Endodermal cell (in vitro differentiated cells): ENCODE measurements around the gene PSEN1. TPM values are rescaled to one million over a fixed set of nuclear protein-coding genes. Genes with fewer than 3 reads are reported as not detected.

ENCODE experiments used
- DNase-seq: peaks from one replicate; pipeline ENCODE4 v3.0.0-alpha.2; 2017
- H3K27ac ChIP-seq: 2 replicates; pipeline ENCODE4 v1.5.1; 2013; ENCODE audit warnings: mild to moderate bottlenecking, low read depth, low read length, moderate library complexity
- H3K27me3 ChIP-seq: 2 replicates; pipeline ENCODE4 v1.6.1; 2013; ENCODE audit warnings: mild to moderate bottlenecking, low read length, moderate library complexity; ENCODE audit not compliant: insufficient read depth, control insufficient read depth, poor library complexity, severe bottlenecking
- H3K36me3 ChIP-seq: 2 replicates; pipeline ENCODE4 v1.7.0; 2013; ENCODE audit warnings: mild to moderate bottlenecking, low read length, moderate library complexity; ENCODE audit not compliant: control insufficient read depth, insufficient read depth
- H3K4me1 ChIP-seq: one replicate; pipeline ENCODE4 v1.7.0; 2013; ENCODE audit warnings: low read length; ENCODE audit not compliant: control insufficient read depth, insufficient read depth
- H3K4me3 ChIP-seq: 2 replicates; pipeline ENCODE4 v1.5.1; 2013; ENCODE audit warnings: mild to moderate bottlenecking, low read length, moderate library complexity
- H3K9ac ChIP-seq: 2 replicates; pipeline ENCODE4 v1.6.1; 2013; ENCODE audit warnings: mild to moderate bottlenecking, low read length, moderate library complexity; ENCODE audit not compliant: poor library complexity, severe bottlenecking; ENCODE audit errors: extremely low read depth
- H3K9me3 ChIP-seq: 2 replicates; pipeline ENCODE4 v1.6.1; 2013; ENCODE audit warnings: mild to moderate bottlenecking, low read length, moderate library complexity; ENCODE audit not compliant: control insufficient read depth
- H3K27ac Mint-ChIP-seq: 2 replicates; pipeline ENCODE4 v1.8.0; 2020; ENCODE audit warnings: mixed read lengths
- H3K27me3 Mint-ChIP-seq: 2 replicates; pipeline ENCODE4 v1.8.0; 2021; ENCODE audit warnings: mild to moderate bottlenecking, mixed read lengths; ENCODE audit not compliant: insufficient read depth
- H3K36me3 Mint-ChIP-seq: 2 replicates; pipeline ENCODE4 v1.8.0; 2020; ENCODE audit warnings: low read depth, mixed read lengths
- H3K4me1 Mint-ChIP-seq: 2 replicates; pipeline ENCODE4 v1.8.0; 2020; ENCODE audit warnings: mixed read lengths
- H3K4me3 Mint-ChIP-seq: 2 replicates; pipeline ENCODE4 v1.8.0; 2020; ENCODE audit warnings: mild to moderate bottlenecking, moderate library complexity, mixed read lengths
- H3K9me3 Mint-ChIP-seq: 2 replicates; pipeline ENCODE4 v1.8.0; 2020; ENCODE audit warnings: mild to moderate bottlenecking, mixed read lengths
- WGBS, 2 experiments: methylation state at CpG; one replicate each; pipeline versions ENCODE4 v1.1.5 to v1.1.7; 2013; ENCODE audit warnings: missing lambda C conversion rate in 2 of 2, mixed read lengths in 1 of 2; ENCODE audit not compliant: insufficient coverage in 1 of 2, insufficient read length in 1 of 2; 5-methylcytosine and 5-hydroxymethylcytosine counted together
- total RNA-seq, 2 donors: library from RNA; stranded (reverse); fragmentation: NEBNext Ultra II Directional in 1 of 2; extraction: Animal tissue kit (Norgen Biotek cat#: 25700) in 1 of 2; gene quantifications; 2 replicates in 1 of 2; 3 replicates in 1 of 2; pipeline ENCODE4 v1.2.1, GENCODE V29; 2021
- TF ChIP-seq, protein P1 (sequence below): fragments of 200-600 bp; sonication (generic); conservative IDR thresholded peaks from 2 replicates; pipeline ENCODE4 v1.5.0; 2021; ENCODE audit warnings: antibody characterized with exemption, mild to moderate bottlenecking

PSEN1 gene
- total RNA-seq, 2 donors from 2014 or later, result 45.7 to 49.9 TPM

DNA sequence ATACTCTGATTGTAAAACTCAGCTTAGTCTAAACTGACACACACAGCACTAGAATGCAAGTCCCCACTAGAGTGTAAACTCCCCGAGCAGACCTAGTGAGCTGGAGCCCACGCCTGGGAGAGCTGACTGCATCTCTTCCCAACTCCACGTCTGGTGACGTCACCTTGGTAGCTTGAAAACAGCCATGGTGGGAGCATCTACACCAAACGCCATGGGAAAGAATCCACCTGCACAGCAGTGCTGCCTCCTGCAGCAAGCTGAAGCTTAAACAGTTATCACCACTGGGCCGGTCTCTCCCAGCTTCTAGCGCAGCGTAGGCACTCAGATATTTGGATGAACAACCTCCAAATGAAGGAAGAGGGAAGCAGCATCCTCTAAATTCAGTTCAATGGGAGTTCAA, 96.7 kb downstream of the PSEN1 start:
- Mint-ChIP-seq H3K27ac (no peak overlapping the region), H3K4me1 (peaks cover 49% of the 10 kb centered on the region), H3K27me3 (peaks cover 32% of the 10 kb centered on the region), H3K4me3 (no peak overlapping the region), H3K36me3 (peaks cover 3% of the 10 kb centered on the region), H3K9me3 (no peaks in the 10 kb centered on the region)
- no peak overlapping the region for H3K27ac ChIP-seq
- H3K9ac ChIP-seq, result no peak overlapping the region
- WGBS, 2 experiments, result 88 to 96% methylated on average over 8 of the region's 8 CpGs
- H3K27me3 ChIP-seq, result peaks cover 19% of the 10 kb centered on the region
- H3K9me3 ChIP-seq, result no peaks in the 10 kb centered on the region
- DNase-seq, result no peak
- TF ChIP-seq, protein P1, sequence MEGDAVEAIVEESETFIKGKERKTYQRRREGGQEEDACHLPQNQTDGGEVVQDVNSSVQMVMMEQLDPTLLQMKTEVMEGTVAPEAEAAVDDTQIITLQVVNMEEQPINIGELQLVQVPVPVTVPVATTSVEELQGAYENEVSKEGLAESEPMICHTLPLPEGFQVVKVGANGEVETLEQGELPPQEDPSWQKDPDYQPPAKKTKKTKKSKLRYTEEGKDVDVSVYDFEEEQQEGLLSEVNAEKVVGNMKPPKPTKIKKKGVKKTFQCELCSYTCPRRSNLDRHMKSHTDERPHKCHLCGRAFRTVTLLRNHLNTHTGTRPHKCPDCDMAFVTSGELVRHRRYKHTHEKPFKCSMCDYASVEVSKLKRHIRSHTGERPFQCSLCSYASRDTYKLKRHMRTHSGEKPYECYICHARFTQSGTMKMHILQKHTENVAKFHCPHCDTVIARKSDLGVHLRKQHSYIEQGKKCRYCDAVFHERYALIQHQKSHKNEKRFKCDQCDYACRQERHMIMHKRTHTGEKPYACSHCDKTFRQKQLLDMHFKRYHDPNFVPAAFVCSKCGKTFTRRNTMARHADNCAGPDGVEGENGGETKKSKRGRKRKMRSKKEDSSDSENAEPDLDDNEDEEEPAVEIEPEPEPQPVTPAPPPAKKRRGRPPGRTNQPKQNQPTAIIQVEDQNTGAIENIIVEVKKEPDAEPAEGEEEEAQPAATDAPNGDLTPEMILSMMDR, result peak; percentile 14
- no peak overlapping the region for H3K4me3 ChIP-seq
- H3K4me1 ChIP-seq, result peaks cover 34% of the 10 kb centered on the region
- peaks cover 3% of the 10 kb centered on the region for H3K36me3 ChIP-seq

DNA sequence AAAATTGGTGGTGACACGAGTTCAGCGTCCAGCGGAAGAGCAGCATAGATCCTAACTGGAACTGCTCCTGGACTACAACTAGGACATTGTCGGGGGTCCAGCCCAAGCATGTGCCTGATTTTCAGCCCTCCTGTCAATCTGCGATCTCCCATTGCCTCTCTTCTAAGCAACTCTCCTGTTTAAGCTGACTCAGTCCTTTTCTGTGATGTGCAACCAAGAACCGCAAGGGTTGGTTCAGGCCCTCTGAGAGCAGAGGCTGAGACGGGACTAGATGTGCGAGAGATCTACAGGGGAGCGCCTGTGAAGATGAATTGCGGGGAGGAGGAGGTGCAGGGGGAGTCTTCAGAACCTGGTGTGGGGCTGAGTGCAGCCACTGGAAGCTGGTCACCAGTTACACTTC, 97.3 kb downstream of the PSEN1 start:
- 95% methylated on average over 10 of the region's 10 CpGs for WGBS, 2 experiments
- H3K9ac ChIP-seq, result no peak overlapping the region
- no peak overlapping the region for H3K4me3 Mint-ChIP-seq

DNA sequence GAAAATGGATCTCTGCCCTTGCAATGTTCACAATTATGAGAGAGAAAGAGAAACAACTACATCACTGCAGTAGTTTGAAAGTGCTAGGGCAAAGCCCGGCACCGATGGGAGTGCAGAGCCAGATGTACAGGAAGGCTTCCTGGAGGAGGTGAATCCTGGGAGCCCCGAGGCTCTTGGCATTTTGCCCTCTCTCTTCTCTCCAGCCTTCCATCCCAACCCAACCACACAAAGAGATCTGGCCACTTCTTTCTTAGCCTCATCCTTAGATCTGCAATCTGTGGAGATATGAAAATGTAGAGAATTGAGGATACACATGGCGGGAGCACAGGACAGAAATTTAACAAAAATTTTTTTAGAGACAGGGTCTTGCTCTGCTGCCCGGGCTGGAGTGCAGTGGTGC, 97.7 kb downstream of the PSEN1 start:
- DNase-seq, result no peak
- TF ChIP-seq, protein P1, result no peak
- Mint-ChIP-seq H3K9me3 (no peaks in the 10 kb centered on the region), H3K4me3 (no peak overlapping the region), H3K27ac (no peak overlapping the region), H3K36me3 (no peaks in the 10 kb centered on the region), H3K4me1 (peaks cover 50% of the 10 kb centered on the region), H3K27me3 (peaks cover 42% of the 10 kb centered on the region)
- Histone ChIP-seq H3K9me3 (no peaks in the 10 kb centered on the region), H3K27me3 (peaks cover 30% of the 10 kb centered on the region), H3K9ac (no peak overlapping the region), H3K27ac (no peak overlapping the region), H3K4me3 (no peak overlapping the region), H3K36me3 (peaks cover 3% of the 10 kb centered on the region), H3K4me1 (peaks cover 35% of the 10 kb centered on the region)
- 91 to 95% methylated on average over 3 to 5 of the region's 5 CpGs for WGBS, 2 experiments

More for the DNA sequence above, 97.3 kb downstream of the PSEN1 start:
- H3K36me3 ChIP-seq, result peaks cover 3% of the 10 kb centered on the region
- H3K4me3 ChIP-seq, result no peak overlapping the region
- TF ChIP-seq, protein P1, result no peak
- H3K27ac ChIP-seq, result no peak overlapping the region
- no peaks in the 10 kb centered on the region for H3K9me3 Mint-ChIP-seq
- H3K4me1 Mint-ChIP-seq, result peaks cover 47% of the 10 kb centered on the region
- no peaks in the 10 kb centered on the region for H3K36me3 Mint-ChIP-seq
- H3K27ac Mint-ChIP-seq, result no peak overlapping the region
- no peak for DNase-seq
- H3K27me3 ChIP-seq, result peaks cover 25% of the 10 kb centered on the region
- peaks cover 37% of the 10 kb centered on the region for H3K27me3 Mint-ChIP-seq
- H3K4me1 ChIP-seq, result peaks cover 34% of the 10 kb centered on the region
- H3K9me3 ChIP-seq, result no peaks in the 10 kb centered on the region
